ENCODE results near the gene STEAP1B.
A peak's percentile ranks its signal among the peaks of the same experiment; 100 is the strongest.
"Not testable (repeated sequence)": the region's sequence is repeated elsewhere in the genome, so short reads cannot be mapped to it uniquely, and the experiment has no call there.

Gene STEAP1B

GRCh38 chr7:22454446-22454845 lies 45.5 kb downstream of the STEAP1B start:
- no peak overlapping the region for H3K27ac ChIP-seq
- DNase-seq: no peak
- intact Hi-C loops (cut with DNase I; ENCODE audit: low total_unique reads): no loop called here

GRCh38 chr7:22452960-22453558 lies 46.9 kb downstream of the STEAP1B start:
- peak overlapping the region in 1 of 2 donors; percentile 33 for H3K4me3 ChIP-seq
- H3K4me1 ChIP-seq: peaks cover 0 to 7% (median 0%) of the 10 kb centered on the region in 4 donors
- TF ChIP-seq CTCF (IDR thresholded peaks at IDR 0.05): no peak
- DNase-seq: no peak
- intact Hi-C loops (cut with DNase I; ENCODE audit: low total_unique reads): no loop called here
- H3K27ac ChIP-seq: no peak overlapping the region
- H3K27me3 ChIP-seq: no peaks in the 10 kb centered on the region
- no peaks in the 10 kb centered on the region for H3K36me3 ChIP-seq
- H3K9me3 ChIP-seq: no peaks in the 10 kb centered on the region

More at GRCh38 chr7:22454446-22454845, 45.5 kb downstream of the STEAP1B start:
- Histone ChIP-seq H3K4me3 (no peak overlapping the region), H3K36me3 (no peaks in the 10 kb centered on the region), H3K4me1 (peaks cover 0 to 7% (median 0%) of the 10 kb centered on the region in 4 donors), H3K9me3 (no peaks in the 10 kb centered on the region), H3K27me3 (no peaks in the 10 kb centered on the region)
- TF ChIP-seq CTCF (IDR thresholded peaks at IDR 0.05): no peak

DNA sequence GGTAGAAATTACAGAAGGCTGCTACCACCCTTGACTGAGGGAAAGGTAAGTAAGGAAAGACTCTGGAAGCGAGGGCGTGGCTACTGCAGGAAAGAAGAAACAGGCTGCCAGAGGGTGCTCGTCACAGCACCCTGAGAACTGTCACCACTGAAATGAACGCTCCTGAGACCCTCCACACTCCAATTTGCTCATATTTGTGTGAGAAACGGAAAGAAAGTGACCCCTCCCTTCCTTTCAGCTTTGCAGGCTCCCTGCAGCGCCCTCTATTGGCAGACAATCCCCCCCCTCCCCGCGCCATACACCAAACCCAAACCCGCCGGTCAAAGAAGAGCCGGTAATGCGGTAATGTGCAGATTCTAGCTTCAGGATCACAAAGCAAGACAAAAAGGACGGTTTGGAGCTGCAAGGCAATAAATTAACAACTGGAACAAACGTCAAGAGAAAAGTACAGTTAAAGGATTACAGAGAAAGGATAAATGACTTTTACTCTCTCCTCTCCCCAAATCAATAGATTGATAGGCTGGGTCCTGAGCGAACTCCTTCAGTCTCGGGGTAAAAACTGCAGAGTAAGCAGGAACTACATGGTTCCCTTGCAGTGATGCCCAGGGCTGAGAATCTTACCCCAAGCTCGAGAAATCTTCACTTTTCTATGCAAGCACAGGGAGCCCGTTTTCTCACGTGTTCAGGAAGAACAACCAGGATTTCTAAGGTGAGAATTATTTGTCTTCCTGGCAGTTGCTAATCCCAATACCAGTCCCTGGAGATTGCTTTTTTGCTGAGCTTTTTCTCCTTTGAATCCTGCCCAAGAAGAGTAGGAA lies 47.6 kb downstream of the STEAP1B start:
- TF ChIP-seq CTCF (IDR thresholded peaks at IDR 0.05): peak in 1 of 2 experiments; percentile 56
- intact Hi-C loops (cut with DNase I; ENCODE audit: low total_unique reads): no loop called here
- Histone ChIP-seq H3K4me1 (peaks cover 0 to 7% (median 0%) of the 10 kb centered on the region in 4 donors), H3K4me3 (peak overlapping the region in 1 of 2 donors; percentile 33), H3K27me3 (no peaks in the 10 kb centered on the region), H3K36me3 (no peaks in the 10 kb centered on the region), H3K9me3 (no peaks in the 10 kb centered on the region), H3K27ac (no peak overlapping the region)
- no peak for DNase-seq

- DNase-seq; intact Hi-C loops (cut with DNase I; ENCODE audit: low total_unique reads); H3K4me3 ChIP-seq; H3K9me3 ChIP-seq; H3K27me3 ChIP-seq; H3K36me3 ChIP-seq; H3K27ac ChIP-seq: not testable (repeated sequence)
- peaks cover 0 to 19% (median 10%) of the 10 kb centered on the region in 4 donors for H3K4me1 ChIP-seq
Observed at GRCh38 chr7:22450013-22450412, 50.0 kb downstream of the STEAP1B start.

- intact Hi-C loops (cut with DNase I; ENCODE audit: low total_unique reads): no loop called here
- H3K4me3 ChIP-seq: no peak overlapping the region
- no peaks in the 10 kb centered on the region for H3K36me3 ChIP-seq
- H3K4me1 ChIP-seq: peaks cover 0 to 24% (median 14%) of the 10 kb centered on the region in 4 donors
- TF ChIP-seq CTCF (IDR thresholded peaks at IDR 0.05): no peak
- no peak overlapping the region for H3K27ac ChIP-seq
- no peaks in the 10 kb centered on the region for H3K27me3 ChIP-seq
- H3K9me3 ChIP-seq: no peaks in the 10 kb centered on the region
- no peak for DNase-seq
Observed at GRCh38 chr7:22447762-22448161, 52.2 kb downstream of the STEAP1B start.

DNA sequence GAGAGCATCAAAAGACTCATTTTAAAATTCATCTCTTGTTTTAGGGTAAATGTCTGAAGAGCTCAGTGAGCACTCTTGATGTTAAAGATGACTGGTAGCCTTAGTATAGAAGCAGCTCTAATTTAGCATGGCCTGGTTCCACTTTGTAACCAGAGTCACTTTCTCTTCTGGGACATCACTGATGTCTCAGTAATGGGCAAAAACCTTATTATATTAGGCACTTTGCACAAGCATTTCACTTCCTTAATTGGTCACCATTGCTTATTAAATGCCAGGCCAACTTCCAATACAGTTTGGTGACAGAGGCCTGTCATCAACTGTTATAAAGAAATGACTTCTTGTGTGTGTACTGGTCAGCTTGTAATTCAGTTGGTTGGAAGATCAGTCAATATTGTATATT lies 53.0 kb downstream of the STEAP1B start:
- intact Hi-C loops (cut with DNase I; ENCODE audit: low total_unique reads): no loop called here
- Histone ChIP-seq H3K36me3 (no peaks in the 10 kb centered on the region), H3K27me3 (no peaks in the 10 kb centered on the region), H3K4me3 (no peak overlapping the region), H3K27ac (no peak overlapping the region), H3K9me3 (no peaks in the 10 kb centered on the region), H3K4me1 (peaks cover 0 to 19% (median 14%) of the 10 kb centered on the region in 4 donors)
- no peak for TF ChIP-seq CTCF (IDR thresholded peaks at IDR 0.05)
- no peak for DNase-seq
